Stimulated activated CD4-positive, alpha-beta T cell treated with anti-CD3 and anti-CD28 coated beads, Interleukin-2, amount 100 ng/mL, for 4 hours (primary cell): ENCODE data around the gene FBXO34.

Experiments
- DNase-seq: peaks from one replicate; pipeline ENCODE4 v3.0.0-alpha.2; 2020; ENCODE audit warnings: low read depth

FBXO34 gene

DNA sequence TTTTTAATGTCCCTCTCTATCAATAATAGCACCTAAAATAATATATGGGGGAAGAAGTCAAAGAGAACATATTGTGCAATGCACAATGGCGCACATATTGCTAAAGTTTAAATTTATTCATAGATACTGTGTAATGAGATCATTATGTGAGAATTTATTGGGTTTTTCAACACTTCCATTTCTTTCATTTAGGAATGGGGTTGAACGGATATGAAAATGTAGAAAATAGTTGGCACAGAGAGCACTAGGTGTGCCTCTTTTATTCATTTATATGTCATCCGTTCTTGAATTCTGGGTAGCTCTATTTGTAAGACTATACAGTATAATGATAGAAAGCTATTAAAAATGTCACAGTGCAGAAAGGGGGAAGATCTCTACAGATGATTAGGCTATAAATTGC, 76.5 kb downstream of the FBXO34 start:
- DNase-seq: no peak

DNA sequence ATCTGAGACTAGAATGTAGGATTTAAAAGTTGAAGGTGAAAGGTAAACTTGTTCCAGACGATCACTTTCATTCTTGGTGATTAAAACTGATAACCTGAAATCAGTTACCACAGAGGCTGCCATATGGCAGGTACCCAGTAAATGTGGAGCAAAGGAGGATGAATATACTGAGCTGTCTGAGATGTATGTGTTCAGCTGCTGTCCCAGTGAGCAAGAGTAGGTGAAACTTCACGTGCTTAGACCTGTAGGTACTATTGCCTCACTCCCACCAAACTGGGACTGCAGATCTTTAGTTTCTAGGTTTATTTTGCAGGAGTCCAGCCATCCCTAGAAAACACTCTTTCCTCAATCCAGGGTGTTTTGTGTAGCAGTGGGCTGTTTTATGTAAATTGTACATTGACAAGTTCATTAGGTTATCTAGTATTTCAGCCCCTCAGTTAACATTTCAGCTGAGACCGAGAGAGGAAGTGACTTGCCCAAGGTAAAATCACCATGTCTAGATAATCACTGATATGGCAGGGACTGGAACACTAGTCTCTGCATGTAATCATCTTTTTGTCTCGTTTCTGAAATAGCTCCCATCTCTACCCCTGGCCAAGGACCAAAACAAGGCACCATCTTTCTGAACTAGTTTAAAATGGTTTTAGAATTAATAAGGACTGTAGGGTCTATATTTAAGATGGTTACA, 77.7 kb downstream of the FBXO34 start:
- no peak for DNase-seq

DNA sequence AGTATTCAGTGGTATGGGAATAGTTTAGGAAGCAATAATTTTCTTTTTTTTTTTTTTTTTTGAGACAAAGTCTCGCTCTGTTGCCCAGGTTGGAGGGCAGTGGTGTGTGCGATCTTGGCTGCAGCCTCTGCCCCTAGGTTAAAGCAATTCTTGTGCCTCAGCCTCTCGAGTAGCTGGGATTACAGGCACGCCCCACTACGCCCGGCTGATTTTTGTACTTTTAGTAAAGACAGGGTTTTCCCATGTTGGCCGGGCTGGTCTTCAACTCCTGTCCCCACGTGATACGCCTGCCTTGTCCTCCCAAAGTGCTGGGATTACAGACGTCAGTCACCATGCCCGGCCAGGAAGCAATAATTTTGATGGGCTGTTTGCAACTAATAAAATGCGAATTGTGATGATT, 78.3 kb downstream of the FBXO34 start:
- DNase-seq: no peak

DNA sequence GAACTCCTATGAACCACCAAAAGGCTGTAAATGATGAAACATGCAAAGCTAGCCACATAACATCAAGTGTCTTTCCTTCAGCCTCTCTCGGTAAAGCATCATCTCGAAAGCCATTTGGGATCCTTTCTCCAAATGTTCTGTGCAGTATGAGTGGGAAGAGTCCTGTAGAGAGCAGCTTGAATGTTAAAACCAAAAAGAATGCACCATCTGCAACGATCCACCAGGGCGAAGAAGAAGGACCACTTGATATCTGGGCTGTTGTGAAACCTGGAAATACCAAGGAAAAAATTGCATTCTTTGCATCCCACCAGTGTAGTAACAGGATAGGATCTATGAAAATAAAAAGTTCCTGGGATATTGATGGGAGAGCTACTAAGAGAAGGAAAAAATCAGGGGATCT, 79.2 kb downstream of the FBXO34 start:
- DNase-seq: no peak

DNA sequence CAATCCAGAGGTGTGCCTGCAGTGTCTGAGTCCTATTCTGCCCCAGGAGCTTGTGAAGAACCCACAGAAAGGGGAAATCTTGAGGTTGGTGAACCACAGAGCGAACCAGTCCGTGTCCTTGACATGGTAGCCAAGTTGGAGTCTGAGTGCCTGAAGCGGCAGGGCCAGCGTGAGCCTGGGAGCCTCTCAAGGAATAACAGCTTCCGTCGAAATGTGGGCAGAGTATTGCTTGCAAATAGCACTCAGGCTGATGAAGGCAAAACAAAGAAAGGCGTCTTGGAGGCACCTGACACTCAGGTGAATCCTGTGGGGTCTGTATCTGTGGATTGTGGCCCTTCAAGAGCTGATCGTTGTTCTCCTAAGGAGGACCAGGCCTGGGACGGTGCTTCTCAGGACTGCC, 79.9 kb downstream of the FBXO34 start:
- no peak for DNase-seq

DNA sequence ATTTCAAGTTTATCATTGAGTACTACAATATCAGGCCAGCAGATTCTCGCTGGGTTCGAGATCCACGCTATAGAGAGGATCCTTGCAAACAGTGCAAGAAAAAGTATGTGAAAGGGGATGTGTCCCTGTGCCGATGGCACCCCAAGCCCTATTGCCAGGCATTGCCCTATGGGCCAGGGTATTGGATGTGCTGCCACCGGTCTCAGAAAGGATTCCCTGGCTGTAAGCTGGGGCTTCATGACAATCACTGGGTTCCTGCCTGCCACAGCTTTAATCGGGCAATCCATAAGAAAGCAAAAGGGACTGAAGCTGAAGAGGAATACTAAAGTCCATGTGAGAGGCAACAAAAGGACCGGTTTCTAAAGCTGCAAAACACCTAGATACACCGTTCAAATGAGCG, 81.0 kb downstream of the FBXO34 start:
- no peak for DNase-seq

DNA sequence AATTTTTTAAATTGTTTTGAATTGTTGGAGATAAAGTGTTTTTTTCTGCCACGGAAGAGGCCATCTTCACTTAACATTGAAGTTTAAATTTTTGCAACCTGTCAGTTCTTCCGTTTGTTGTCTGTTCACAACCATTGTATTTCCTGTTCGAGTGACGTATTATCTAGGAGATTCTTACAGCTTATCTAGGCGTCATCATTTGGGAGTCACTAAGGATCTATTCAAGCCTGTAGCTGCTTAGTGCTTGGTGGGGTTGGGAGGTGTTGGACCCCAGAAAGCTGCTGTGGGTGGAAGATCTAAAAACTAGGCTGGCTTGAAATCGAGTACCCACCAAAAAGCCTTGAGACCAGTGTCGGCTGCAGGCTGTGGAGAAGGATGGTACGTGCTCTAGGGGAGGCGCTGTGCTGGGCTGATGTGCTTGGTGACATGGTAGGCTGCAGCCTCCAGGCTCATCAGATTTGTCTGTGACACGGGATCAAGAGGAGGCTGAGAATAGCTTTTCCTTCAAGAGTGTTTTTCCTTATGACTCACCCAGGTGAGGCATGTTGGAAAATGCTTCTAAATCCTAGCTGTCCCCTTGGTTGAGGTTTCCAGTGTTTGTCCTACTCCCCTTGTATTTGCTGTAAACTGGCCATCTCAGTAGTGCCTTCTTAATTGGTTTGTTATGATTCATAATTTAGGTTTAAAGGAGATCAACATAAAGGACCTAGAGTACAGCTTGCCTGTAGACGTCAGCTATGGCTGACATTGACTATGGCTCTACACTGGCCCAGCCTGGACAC, 82.7 kb downstream of the FBXO34 start:
- no peak for DNase-seq

DNA sequence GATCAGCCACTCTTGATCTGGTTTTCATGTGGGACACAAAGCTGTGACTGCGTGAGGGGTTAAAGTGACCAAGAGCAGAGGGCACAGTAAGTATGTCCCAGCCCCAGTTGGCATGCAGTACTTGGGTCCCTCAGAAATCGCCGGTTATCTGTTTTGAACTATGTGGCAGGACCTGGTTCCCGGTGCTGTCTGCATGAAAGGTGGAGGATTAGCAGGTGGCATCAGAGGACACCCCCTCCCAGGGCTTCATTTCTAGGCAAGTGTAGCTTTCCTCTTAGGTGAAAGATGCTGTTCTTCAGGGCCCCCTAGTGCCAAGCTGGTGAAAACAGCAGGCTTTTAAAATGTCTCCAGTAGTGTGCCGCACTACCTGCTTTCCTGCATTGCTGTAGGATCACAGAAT, 83.3 kb downstream of the FBXO34 start:
- peak; percentile 48 for DNase-seq

DNA sequence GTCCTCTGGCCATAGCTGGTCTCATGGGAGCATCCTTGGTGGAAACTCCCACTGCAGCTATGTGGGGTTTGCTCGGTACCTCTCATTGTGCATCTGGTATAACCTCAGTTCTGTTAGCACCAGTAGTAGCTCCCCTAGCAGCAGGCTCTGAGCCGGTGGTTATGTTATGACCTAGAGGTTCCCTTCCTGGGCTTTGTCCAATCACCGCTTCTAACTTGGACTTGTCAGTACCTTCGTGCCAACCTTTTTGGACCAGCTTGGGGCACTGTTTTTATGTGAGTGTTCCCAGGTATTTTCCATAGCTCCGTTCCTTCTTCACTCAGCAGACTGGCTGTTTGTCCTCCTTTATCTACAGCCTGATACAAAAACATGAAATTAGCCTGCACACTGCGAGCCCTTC, 84.7 kb downstream of the FBXO34 start:
- no peak for DNase-seq

DNA sequence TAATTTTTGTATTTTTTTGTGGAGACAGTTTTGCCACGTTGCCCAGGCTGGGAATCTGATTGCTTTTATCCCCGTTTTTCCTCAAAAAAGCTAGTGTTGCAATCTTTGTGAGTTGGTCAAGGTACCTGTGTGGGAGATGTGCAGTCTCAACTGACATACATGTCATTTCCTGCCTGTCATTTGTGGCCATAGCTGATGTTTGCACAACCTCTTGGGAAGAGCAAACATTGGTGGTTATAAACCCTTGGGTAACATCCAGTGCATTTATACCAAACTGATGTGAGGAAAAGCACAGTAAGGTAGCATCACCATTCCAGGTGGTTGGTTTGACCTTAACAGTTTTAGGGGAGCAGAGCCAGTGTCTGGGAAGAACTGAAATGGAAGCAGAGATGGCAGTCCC, 85.7 kb downstream of the FBXO34 start:
- DNase-seq: no peak

DNA sequence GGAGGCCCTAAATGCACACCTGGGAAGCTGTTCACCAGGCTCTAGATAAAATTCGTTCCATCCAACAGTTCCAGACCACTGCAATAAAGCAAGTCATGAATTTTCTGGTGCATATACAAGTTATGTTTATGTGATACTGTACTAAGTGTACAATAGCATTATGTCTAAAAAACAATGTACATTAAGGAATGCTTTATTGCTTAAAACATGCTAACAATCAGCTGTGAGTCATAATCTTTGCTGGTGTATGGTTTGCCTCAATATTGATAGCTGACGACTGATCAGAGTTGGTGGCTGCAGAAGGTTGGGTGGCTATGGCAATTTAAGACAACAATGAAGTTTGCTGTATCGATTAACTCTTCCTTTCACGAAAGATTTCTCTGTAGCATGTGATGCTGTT, 88.1 kb downstream of the FBXO34 start:
- no peak for DNase-seq

DNA sequence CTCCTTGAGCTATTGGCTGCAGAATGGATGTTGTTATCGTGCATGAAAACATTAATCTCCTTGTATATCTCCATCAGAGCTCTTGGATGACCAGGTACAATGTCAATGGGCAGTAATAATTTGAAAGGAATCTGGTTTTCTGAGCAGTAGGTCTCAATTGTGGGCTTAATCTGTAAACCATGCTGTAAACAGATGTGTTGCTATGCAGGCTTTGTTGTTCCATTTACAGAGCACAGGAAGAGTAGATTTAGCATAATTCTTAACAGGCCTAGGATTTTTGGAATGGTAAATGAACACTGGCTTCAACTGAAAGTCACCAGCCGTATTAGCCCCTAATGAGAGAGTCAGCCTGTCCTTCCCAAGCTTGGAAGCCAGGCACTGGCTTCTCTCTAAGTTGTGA, 90.0 kb downstream of the FBXO34 start:
- DNase-seq: no peak

DNA sequence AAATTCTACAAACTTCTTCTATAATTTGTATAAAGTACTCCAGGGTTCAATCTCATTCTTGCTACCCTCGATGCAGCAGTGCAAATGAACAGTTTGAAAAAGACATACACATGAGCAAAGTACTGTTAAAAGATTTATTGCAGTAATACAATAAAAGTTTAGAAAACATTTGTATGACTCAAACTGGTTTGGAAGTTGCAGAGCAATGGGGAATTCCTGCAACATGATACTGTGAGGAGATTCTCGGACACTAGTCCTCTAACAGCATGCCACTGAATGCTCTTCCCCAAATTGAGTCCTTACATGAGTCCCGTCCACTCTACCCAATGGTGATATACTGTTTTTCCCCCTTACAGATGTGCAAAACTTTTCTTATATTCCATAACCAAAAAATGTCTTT, 95.0 kb downstream of the FBXO34 start:
- no peak for DNase-seq

DNA sequence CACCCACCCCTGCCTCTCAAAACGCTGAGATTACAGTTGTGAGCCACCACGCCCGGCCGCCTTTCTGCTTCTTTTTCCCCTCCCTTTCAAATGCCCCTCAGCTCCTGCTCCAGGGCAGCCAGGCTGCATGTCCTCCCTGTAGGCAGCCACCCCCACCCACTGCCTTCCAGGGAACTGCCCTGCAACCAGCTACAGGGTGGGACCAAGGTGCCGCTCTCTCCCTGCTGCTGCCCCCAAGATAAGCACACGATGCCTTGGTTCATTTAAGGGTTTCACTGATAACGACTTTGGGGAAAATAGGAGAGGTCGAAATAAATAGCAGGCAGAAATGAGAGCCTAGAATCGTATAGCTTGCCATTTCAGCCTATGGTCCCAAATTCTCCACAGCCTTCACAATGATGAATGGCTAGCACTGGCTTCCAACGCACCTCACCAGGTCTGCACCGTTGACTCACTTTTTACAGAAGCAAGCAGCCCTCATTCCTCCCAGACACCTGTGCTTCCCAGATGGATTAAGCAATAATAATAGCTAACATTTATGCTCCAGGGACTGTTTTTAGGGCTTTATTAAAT, 99.7 kb downstream of the FBXO34 start:
- DNase-seq: no peak

DNA sequence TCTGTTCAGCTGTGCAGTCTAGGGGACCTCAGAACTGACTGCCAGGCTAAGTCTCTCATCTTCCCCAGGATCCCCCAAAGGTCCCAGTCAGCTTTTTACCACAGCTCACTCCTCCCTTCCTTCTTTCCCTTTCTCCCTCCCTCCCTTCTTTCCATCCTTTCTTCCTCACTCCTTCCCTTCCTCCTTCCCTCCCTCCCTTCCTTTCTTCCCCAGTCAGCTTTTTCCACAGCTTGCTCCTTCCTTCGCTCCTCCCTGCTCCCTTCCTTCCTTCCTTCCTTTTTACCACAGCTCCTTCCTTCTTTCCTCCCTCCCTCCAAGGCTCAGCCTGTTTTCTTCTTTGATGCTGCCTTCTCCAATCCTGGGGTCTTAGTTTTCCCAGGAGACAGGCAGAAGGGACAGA, 101.2 kb downstream of the FBXO34 start:
- DNase-seq: no peak

DNA sequence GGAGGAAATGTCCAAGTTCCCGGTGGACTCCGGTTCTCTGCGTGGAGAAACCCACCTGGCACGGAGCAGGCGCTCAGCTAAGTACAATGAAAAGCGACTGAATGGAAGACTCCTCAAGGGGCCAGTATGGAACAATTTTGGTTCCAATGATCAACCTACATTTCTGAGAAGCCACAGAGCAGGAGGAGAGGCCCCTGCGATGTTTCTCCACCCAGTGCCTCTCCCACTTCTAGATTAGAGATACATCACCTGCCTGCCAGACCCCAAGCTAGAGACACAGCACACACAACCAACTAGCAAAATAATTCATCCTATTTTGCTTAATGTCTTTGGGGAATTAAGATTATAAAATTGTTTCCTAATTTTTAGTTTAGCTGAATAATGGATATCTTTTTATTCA, 101.6 kb downstream of the FBXO34 start:
- no peak for DNase-seq

DNA sequence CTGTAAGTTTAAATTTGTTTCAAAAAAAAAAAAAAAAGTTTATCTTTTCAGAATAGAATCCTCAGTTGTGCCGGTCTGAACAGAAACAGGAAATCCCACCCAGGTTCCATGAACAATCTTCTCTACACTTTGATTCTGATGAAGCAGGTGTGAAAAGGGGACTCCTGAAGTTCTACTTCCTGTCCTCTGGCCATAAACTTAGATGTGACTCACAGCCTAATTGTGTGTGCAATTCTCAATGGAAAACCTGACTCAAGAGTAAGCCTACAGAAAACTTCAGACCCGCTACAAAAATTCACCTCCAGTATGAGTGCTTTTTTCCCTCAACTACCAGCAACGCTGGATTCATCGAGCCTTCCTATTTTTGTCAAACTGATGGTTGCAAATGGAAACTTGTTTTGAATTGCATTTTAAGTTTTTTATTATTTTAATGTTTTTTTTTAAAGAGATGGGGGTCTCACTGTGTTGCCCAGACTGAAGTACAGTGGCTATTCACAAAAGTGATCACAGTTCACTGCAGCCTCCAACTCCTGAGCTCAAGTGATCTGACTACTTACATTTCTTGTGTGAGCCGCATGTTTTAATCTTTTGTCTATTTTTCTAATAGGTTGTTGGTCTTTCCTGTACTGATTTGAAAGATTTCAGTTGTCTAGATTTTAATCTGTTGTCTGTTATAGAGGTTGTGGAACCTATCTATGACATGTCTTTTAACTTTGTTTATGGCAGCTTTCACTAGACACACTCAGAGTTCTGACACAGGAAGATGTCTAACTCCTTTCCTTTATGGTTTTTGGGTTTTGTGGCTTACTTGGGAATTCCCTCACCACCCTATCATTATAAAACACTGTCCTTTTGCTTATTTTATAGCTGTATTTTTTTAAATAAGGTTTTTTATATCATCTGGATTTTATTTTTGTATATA, 102.8 kb downstream of the FBXO34 start:
- peak; percentile 39 for DNase-seq

DNA sequence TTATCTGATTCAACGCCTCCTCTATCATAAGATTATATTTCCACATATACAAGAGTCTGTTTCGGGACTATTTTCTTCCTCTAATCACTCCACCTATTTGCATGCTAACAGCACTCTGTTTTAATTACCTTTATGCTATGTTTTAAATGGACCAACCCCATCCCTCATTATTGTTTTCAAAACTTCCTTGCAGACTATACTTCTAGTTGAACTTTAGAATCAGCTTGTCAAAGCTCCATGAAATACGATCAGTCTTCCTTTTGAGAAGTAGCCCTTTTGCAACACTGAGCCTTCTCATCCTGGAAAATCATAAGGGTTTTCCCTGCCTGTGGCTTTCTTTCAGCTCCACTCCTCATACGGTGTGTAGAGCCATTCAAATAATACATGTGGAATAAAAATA, 103.5 kb downstream of the FBXO34 start:
- no peak for DNase-seq

DNA sequence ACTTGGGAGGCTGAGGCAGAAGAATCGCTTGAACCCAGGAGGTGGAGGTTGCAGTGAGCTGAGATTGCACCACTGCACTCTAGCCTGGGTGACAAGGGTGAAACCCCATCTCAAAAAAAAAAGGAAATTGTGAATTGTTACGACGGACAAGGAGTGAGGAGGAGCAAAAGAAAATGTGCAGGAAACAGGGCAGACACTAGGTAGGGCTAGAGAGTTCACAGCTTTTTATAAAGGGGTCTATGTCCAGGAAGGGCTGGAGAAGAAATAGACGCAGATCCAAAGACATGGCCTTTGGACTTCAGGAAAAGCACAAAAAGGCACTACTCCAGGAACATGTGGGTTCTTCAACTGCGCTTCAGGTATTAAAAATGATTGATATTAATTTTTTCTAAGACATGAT, 106.0 kb downstream of the FBXO34 start:
- no peak for DNase-seq

DNA sequence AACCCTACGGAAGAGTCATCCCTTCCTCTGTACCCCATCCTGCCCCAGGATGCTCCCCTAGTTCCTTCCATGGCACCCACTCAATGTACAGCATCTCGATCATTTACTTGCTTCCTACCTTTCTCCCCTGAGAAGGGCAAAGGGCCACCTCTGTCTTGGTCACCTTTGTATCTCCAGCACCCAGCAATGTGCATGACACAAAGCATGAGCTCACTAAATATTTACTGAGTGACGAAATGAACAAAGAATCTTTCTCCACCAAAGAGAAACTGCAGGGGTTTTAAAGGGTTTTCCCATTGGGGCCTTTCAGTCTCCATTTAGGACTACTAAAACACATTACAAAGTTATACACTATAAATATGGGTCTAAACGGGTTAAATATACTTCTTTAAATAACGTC, 109.8 kb downstream of the FBXO34 start:
- no peak for DNase-seq

DNA sequence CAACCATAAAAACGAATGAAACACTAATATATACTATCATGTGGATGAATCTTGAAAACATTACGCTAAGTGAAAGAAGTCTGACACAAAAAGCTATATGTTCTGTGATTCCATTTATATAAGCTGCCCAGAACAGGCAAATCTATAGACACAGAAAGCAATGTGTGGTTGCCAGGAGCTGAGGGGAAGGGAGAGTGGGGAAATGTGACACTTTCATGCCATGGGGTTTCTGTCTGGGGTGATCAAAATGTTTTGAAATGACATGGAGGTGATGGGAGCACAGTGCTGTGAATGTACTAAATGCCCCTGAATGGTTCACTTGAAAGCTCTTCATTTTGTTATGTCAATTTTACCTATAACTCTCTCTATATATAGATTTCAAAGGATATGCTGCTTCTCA, 110.3 kb downstream of the FBXO34 start:
- no peak for DNase-seq

DNA sequence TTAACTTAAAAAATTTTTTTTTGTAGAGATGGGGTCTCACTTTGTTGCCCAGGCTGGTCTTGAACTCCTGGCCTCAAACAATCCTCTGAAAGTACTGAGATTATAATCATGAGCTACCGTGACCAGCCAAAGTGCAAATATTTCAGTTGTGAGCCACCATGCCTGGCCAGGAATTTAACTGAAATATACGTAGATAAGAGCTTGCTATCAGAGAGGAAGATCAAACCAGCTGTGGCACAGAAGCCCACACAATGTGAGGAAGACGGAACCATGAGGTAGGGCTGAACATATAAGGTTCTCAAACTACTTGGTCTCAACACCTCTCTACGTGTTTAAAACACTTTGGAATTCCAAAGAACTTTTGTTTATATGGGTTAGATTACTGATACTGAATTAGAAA, 111.3 kb downstream of the FBXO34 start:
- DNase-seq: no peak
